Posterior vena cava (tissue), 2 donors: ENCODE results near the gene MAPK4. TPM values are rescaled to one million over a fixed set of nuclear protein-coding genes. Genes with fewer than 3 reads are reported as not detected.
"Not testable (repeated sequence)": the region's sequence is repeated elsewhere in the genome, so short reads cannot be mapped to it uniquely, and the experiment has no call there.

Experiments used
- DNase-seq: peaks from one replicate; pipeline ENCODE4 v3.0.0-alpha.2; 2020; ENCODE audit warnings: low spot score
- intact Hi-C, 2 donors: fragments of 100-400 bp; cut with DNase I; formaldehyde crosslinking; loops; one replicate each; pipeline versions ENCODE4 v1.14.1 to v1.14.2; 2022 to 2023
- total RNA-seq, 2 donors: library from RNA; stranded (reverse); fragmentation: NEBNext Ultra II Directional; extraction: Animal tissue kit (Norgen Biotek cat#: 25700); gene quantifications; one replicate each; pipeline ENCODE4 v1.2.1, GENCODE V29; 2021
- donor health status: DM: yes; HTN: yes; CAD: no.
- donor health status: DM: yes; HTN: yes; CAD: no.

Gene MAPK4
- total RNA-seq, 2 donors from 2014 or later = 8.7 to 26.8 TPM

DNA sequence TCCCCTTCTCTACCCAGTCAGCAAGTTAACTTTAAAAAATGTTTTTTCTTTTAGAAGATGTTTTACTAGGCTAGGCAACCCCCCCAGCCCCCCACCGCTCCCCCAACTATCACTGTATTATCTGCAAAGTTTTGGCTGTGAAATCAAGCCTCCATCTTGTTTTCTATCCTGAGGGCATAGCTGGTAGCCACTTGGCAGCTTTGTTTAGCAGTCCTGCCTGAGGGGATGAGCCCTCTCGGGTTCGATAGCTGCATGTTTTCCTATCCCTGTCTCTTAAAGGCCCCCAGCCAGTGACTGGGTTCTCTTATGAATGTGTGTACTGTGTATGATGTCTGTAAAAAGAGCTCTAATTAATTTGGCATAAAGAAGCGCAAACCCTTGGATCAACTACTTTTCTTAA, 216.5 kb downstream of the MAPK4 start:
- intact Hi-C loops = no loop called here
- DNase-seq = no peak

DNA sequence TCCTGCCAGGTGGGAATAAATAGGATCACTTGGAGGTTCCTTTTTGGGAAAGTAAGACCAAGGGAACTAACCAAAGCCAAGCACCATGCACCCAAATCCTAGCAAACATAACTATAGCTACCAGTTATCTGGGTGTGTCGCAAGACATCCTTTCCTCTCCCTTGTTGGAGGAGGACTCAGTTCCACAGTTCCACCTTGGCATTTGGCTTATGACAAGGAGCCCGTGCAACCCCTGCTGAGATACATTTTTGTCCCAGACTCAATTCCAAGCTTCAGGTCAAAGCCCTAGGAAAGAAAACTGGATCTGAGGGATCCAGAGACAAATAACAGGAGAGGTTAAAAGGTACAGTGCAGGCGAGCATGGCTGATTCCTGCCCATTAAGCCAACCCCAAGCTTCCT, 219.1 kb downstream of the MAPK4 start:
- intact Hi-C loops, DNase-seq: not testable (repeated sequence)

Other genes starting within 250 kb of the MAPK4 start
- under 1 TPM; 0.24 to 0.51 TPM for gene SKA1, start 185.0 kb upstream of the MAPK4 start, total RNA-seq